Endothelial cell (in vitro differentiated cells): ENCODE measurements around the gene CGRRF1. TPM values are rescaled to one million over a fixed set of nuclear protein-coding genes. Genes with fewer than 3 reads are reported as not detected.
A peak's percentile ranks its signal among the peaks of the same experiment; 100 is the strongest.

Experiments
- DNase-seq: peaks from one replicate; pipeline ENCODE4 v3.0.0; 2021; ENCODE audit warnings: low spot score
- H3K27ac Mint-ChIP-seq: one replicate; pipeline ENCODE4 v1.8.0; 2021; ENCODE audit warnings: mixed read lengths, inconsistent platforms; ENCODE audit not compliant: unreplicated experiment
- H3K27me3 Mint-ChIP-seq: one replicate; pipeline ENCODE4 v1.8.0; 2021; ENCODE audit warnings: mild to moderate bottlenecking, moderate library complexity, mixed read lengths, inconsistent platforms; ENCODE audit not compliant: unreplicated experiment
- H3K36me3 Mint-ChIP-seq: one replicate; pipeline ENCODE4 v1.8.0; 2021; ENCODE audit warnings: mild to moderate bottlenecking, low read depth, mixed read lengths, inconsistent platforms; ENCODE audit not compliant: unreplicated experiment
- H3K4me1 Mint-ChIP-seq: one replicate; pipeline ENCODE4 v1.8.0; 2021; ENCODE audit warnings: mild to moderate bottlenecking, mixed read lengths, inconsistent platforms; ENCODE audit not compliant: unreplicated experiment
- H3K4me3 Mint-ChIP-seq: one replicate; pipeline ENCODE4 v1.8.0; 2021; ENCODE audit warnings: mild to moderate bottlenecking, mixed read lengths, inconsistent platforms; ENCODE audit not compliant: unreplicated experiment
- H3K9me3 Mint-ChIP-seq: one replicate; pipeline ENCODE4 v1.8.0; 2021; ENCODE audit warnings: mixed read lengths, inconsistent platforms; ENCODE audit not compliant: unreplicated experiment
- total RNA-seq: library from RNA; stranded (reverse); fragmentation: NEBNext Ultra II Directional; extraction: Animal tissue kit (Norgen Biotek cat#: 25700); gene quantifications from one replicate; pipeline ENCODE4 v1.2.1, GENCODE V29; 2021; ENCODE audit not compliant: unreplicated experiment
- TF ChIP-seq, protein P1 (sequence below): fragments of 200-600 bp; sonication (generic); IDR thresholded peaks from one replicate; pipeline ENCODE4 v1.5.0; 2021; ENCODE audit warnings: antibody characterized with exemption; ENCODE audit not compliant: unreplicated experiment

Gene CGRRF1
- total RNA-seq, 1 donor from 2014 or later, result 31.1 TPM

DNA sequence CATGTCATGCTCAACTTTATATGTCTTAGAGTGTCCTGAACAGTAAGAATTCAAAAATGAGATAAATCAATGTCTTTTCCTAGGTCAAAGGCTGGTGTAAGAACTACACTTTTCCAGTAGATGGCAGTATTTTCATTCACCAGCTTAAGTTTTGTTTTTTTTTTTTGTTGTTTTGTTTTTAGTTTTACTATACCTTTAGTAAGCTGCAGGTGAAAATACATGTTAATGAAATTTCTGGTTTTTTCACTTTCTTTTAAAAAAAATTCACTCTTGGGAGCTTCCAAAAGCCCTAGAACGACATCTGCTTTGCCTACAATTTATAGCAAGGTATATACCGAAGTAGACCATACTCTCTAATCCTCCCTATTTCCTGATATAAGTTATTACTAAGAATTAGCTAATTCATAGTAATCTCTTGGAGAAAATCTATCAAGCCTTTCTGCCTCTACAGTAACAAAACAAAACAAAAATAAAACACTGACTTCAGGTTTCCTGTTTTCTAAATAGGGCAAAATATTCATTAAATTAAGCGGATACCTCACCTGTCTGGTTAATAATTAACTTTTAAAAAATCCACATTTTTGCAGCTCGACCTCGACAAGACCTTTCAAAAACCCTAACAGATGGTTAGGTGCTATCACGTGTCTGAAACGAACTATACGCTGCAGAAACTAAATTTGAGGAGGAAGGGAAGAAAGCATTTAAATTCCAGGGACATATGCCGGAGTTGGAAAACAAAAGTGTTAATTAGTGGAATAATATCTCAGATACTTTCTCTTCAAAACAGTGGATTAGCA is 54.6 kb downstream of the CGRRF1 start:
- no peak for DNase-seq
- TF ChIP-seq, protein P1, sequence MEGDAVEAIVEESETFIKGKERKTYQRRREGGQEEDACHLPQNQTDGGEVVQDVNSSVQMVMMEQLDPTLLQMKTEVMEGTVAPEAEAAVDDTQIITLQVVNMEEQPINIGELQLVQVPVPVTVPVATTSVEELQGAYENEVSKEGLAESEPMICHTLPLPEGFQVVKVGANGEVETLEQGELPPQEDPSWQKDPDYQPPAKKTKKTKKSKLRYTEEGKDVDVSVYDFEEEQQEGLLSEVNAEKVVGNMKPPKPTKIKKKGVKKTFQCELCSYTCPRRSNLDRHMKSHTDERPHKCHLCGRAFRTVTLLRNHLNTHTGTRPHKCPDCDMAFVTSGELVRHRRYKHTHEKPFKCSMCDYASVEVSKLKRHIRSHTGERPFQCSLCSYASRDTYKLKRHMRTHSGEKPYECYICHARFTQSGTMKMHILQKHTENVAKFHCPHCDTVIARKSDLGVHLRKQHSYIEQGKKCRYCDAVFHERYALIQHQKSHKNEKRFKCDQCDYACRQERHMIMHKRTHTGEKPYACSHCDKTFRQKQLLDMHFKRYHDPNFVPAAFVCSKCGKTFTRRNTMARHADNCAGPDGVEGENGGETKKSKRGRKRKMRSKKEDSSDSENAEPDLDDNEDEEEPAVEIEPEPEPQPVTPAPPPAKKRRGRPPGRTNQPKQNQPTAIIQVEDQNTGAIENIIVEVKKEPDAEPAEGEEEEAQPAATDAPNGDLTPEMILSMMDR, result peak; percentile 98
- Mint-ChIP-seq H3K27me3 (peaks cover 8% of the 10 kb centered on the region), H3K9me3 (no peaks in the 10 kb centered on the region), H3K4me1 (peaks cover 15% of the 10 kb centered on the region), H3K36me3 (no peaks in the 10 kb centered on the region), H3K4me3 (peak overlapping the region; percentile 78), H3K27ac (no peak overlapping the region)

DNA sequence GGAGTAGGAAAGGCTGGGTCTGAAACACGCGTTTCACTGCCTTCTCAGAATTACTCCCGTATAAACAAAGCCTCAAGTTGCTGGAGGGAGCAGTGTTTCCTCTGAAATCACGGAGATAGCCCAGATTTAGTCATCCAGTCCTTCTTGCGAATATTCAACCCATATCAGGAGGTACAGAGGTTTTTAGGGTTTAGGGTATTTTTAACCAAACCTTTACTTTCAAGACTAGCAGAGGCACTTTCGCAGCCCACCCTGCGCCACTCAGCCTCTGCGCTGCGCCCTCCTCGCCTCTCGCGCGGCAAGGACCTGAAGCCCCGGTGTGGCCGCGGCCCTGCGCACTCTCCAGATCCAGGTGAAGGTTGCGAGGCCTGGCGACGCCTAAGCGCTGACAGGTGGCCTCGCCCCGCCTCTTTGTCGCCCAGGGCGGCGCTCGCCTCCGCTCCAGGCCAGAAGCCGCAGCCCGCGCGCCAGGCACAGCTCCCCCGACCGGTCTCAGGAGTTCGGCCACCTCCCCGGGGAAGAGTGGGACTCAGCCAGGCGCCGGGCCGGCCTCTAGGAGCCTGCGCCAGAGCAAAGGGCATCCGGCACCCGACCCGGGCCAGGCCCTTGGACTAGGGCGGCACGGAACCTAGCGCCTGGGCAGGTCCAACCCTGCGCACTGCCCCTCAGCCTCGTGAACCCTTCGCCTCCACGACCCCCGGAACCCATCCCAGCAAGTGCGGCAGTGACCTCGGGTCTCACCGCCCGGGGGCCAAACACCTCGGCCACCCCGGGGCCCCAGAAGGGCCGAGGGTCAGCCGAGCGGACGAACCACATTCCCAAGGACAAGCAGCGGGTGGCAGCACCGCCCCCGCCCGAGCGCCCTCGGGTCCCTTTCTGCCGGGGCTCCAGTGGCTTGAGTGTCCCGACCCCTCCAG is 55.4 kb downstream of the CGRRF1 start:
- TF ChIP-seq, protein P1, result peak; percentile 28
- Mint-ChIP-seq H3K4me1 (peaks cover 15% of the 10 kb centered on the region), H3K27ac (no peak overlapping the region), H3K36me3 (no peaks in the 10 kb centered on the region), H3K27me3 (peaks cover 8% of the 10 kb centered on the region), H3K4me3 (peak overlapping the region; percentile 86), H3K9me3 (no peaks in the 10 kb centered on the region)
- DNase-seq, result peak; percentile 64

DNA sequence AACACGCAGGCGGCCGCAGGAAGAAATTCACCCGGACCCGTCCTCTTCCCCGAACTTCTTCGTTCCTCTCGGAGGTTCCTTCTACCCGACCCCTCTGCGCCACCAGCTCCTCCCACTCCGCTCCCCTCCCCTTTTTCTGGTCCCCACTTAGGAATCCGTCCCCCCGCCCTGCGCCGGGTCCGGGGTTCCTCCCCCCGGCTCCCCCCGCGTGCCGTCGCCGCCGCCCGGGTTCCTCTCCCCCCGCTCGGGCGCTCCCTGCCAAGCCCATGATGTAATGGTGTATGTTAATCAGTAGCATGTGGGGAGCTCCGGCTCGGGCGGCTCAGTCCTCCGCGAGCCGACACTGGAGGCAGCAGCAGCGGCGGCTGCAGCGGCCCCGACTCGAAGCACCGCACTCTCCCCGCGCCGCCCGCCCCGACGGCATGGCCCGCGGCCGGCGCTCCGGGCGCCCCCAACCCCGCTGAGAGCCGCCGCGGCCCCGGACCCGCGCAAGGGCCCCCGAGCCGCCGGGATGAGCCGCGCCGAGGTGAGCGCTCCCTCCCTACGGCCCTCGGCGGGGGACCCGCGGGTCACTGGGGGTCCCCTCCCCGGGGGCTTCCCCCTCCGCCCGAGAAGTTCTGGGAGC is 56.2 kb downstream of the CGRRF1 start:
- TF ChIP-seq, protein P1, result no peak
- H3K9me3 Mint-ChIP-seq, result no peaks in the 10 kb centered on the region
- H3K36me3 Mint-ChIP-seq, result no peaks in the 10 kb centered on the region
- H3K4me3 Mint-ChIP-seq, result peak overlapping the region; percentile 86
- peak; percentile 60 for DNase-seq
- peaks cover 8% of the 10 kb centered on the region for H3K27me3 Mint-ChIP-seq
- no peak overlapping the region for H3K27ac Mint-ChIP-seq
- peaks cover 15% of the 10 kb centered on the region for H3K4me1 Mint-ChIP-seq

DNA sequence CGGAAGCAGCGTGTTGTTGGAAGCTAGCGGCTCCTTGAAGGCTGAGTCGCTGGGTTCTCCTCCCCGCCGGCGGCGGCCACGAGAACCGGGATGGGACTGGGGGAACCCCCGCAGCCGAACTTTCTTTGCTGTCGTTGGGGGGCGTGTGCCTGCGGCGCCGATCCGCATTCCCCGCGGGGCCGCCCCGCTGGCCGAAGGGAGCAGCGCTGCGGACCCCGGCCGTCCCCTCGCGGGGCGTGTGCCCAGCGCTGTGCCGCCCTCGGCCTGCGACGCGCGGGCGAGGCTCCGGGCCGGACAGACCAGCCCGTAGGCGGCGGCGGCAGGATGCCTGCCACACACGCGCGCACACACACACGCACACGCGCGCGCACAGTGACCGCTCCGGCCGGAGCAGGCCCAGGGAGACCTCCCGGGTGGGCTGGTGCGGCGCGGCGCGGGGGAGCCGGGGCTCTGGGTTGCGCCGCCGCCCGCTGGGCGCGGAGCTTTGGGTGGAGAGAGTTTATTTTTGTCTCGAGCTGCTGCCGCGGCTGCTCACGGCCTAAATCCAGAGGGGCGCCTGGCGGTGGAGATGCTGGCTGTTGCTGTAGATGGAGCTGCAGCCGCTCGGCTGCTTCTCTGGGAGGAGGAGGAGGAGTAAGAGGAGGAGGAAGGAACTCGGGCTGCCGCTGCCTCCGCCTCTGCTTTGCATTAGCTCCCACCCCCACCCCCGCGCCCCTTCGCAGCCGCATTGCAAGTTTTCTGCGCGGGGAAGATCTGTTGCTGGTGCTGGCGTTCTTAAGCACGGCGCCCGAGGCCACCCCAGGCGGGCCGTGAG is 56.9 kb downstream of the CGRRF1 start, which contains the start of gene SAMD4A:
TSS of gene SAMD4A (plus strand) at position 719 of the 814 bp plus-strand sequence. CDS start 789 bp downstream, outside the sequence.
- peak; percentile 66 for DNase-seq
- TF ChIP-seq, protein P1, result peak; percentile 20
- Mint-ChIP-seq H3K27me3 (peaks cover 8% of the 10 kb centered on the region), H3K4me3 (peak within 1 kb of the TSS; percentile 97), H3K4me1 (peaks cover 15% of the 10 kb centered on the region), H3K27ac (peak within 1 kb of the TSS; percentile 70), H3K36me3 (no peaks in the 10 kb centered on the region), H3K9me3 (no peaks in the 10 kb centered on the region)
